HG02610 (cell line): Measurements from ENCODE around the gene DMGDH.

Source experiments
- ATAC-seq: cut with Tn5 transposase; IDR thresholded peaks from one replicate; pipeline ENCODE4 v1.9.1; 2021; ENCODE audit warnings: mild to moderate bottlenecking, moderate library complexity; ENCODE audit not compliant: unreplicated experiment

Gene DMGDH

GRCh38 chr5:79069488-79070349 is at the start of gene DMGDH, which contains the start of gene BHMT2:
TSS of gene DMGDH (minus strand) at chr5:79069674. CDS start at chr5:79069620, 54 bp downstream.
TSS of gene BHMT2 (plus strand) at chr5:79069767. CDS start at chr5:79069783, 16 bp downstream.
- ATAC-seq = no peak

- ATAC-seq = no peak
Observed at GRCh38 chr5:79112703-79113058, 43.2 kb upstream of the DMGDH start.

- ATAC-seq = no peak
Observed at GRCh38 chr5:79111960-79112702, 42.7 kb upstream of the DMGDH start.

GRCh38 chr5:79111387-79111959 is 42.0 kb upstream of the DMGDH start, which contains the start of gene BHMT:
TSS of gene BHMT (plus strand) at chr5:79111809. CDS start at chr5:79111886, 77 bp downstream.
- ATAC-seq = no peak

GRCh38 chr5:79109527-79110492 is 40.3 kb upstream of the DMGDH start:
- no peak for ATAC-seq

- no peak for ATAC-seq
Observed at GRCh38 chr5:79108792-79109191, 39.3 kb upstream of the DMGDH start.

- no peak for ATAC-seq
Observed at GRCh38 chr5:79108086-79108485, 38.6 kb upstream of the DMGDH start.

- no peak for ATAC-seq
Observed at GRCh38 chr5:79107020-79107796, 37.7 kb upstream of the DMGDH start.

GRCh38 chr5:79105868-79106267 is 36.4 kb upstream of the DMGDH start:
- no peak for ATAC-seq

- no peak for ATAC-seq
Observed at GRCh38 chr5:79093762-79094161, 24.3 kb upstream of the DMGDH start.

- ATAC-seq = no peak
Observed at GRCh38 chr5:79091064-79091463, 21.6 kb upstream of the DMGDH start.

- no peak for ATAC-seq
Observed at GRCh38 chr5:79088507-79088906, 19.0 kb upstream of the DMGDH start.

GRCh38 chr5:79086116-79086515 is 16.6 kb upstream of the DMGDH start:
- ATAC-seq = no peak

- no peak for ATAC-seq
Observed at GRCh38 chr5:79081779-79082178, 12.3 kb upstream of the DMGDH start.

- no peak for ATAC-seq
Observed at GRCh38 chr5:79080804-79081203, 11.3 kb upstream of the DMGDH start.

- no peak for ATAC-seq
Observed at GRCh38 chr5:79077680-79078365, 8.3 kb upstream of the DMGDH start.

GRCh38 chr5:79076819-79077218 is 7.3 kb upstream of the DMGDH start:
- ATAC-seq = no peak

GRCh38 chr5:79075646-79076426 is 6.4 kb upstream of the DMGDH start:
- no peak for ATAC-seq
